ENCODE results near the gene GFAP.
A peak's percentile ranks its signal among the peaks of the same experiment; 100 is the strongest.

Gene GFAP

GRCh38 chr17:44912763-44913544 lies 2.3 kb downstream of the GFAP start:
- no peak for DNase-seq

- peak; percentile 35 for DNase-seq
Measured at GRCh38 chr17:44911133-44912001, 3.9 kb downstream of the GFAP start.

GRCh38 chr17:44910231-44911106 lies 4.8 kb downstream of the GFAP start:
- no peak for DNase-seq

- no peak for DNase-seq
Measured at GRCh38 chr17:44909681-44910144, 5.6 kb downstream of the GFAP start.

GRCh38 chr17:44908761-44909326 lies 6.5 kb downstream of the GFAP start:
- no peak for DNase-seq

- DNase-seq: no peak
Measured at GRCh38 chr17:44907729-44908470, 7.4 kb downstream of the GFAP start.

- no peak for DNase-seq
Measured at GRCh38 chr17:44906763-44907728, 8.3 kb downstream of the GFAP start.

- DNase-seq: no peak
Measured at GRCh38 chr17:44906010-44906646, 9.2 kb downstream of the GFAP start.

- DNase-seq: peak; percentile 40
Measured at GRCh38 chr17:44905006-44906000, 10.0 kb downstream of the GFAP start.

- DNase-seq: no peak
Measured at GRCh38 chr17:44904001-44904984, 11.0 kb downstream of the GFAP start.

- no peak for DNase-seq
Measured at GRCh38 chr17:44903012-44903685, 12.2 kb downstream of the GFAP start.

- no peak for DNase-seq
Measured at GRCh38 chr17:44902135-44902760, 13.1 kb downstream of the GFAP start.

GRCh38 chr17:44901411-44901921 lies 13.8 kb downstream of the GFAP start:
- peak; percentile 67 for DNase-seq

- peak; percentile 86 for DNase-seq
Measured at GRCh38 chr17:44900894-44901293, 14.4 kb downstream of the GFAP start.

- peak; percentile 87 for DNase-seq
Measured at GRCh38 chr17:44899074-44899782, 16.1 kb downstream of the GFAP start, which contains the start of gene EFTUD2. EFTUD2 (minus strand) TSS chr17:44899445; CDS start chr17:44894521, 4,924 bp downstream.
